Pulmonary artery endothelial cell (primary cell): ENCODE data around the gene FBN3. TPM values are rescaled to one million over a fixed set of nuclear protein-coding genes. Genes with fewer than 3 reads are reported as not detected.
"Not testable (repeated sequence)": the region's sequence is repeated elsewhere in the genome, so short reads cannot be mapped to it uniquely, and the experiment has no call there.

ENCODE experiments used
- DNase-seq: peaks from one replicate; pipeline ENCODE4 v3.0.0-alpha.2; 2011; ENCODE audit warnings: low read depth, low spot score
- total RNA-seq: library from RNA; depleted of rRNA; stranded (reverse); fragments of >200 nt; gene quantifications from 2 replicates; pipeline ENCODE4 v1.2.3, GENCODE V29; 2014

The FBN3 gene
- total RNA-seq, 1 donor from 2014 or later: not detected

- no peak for DNase-seq
Observed at GRCh38 chr19:8120636-8121480, 28.5 kb downstream of the FBN3 start.

DNA sequence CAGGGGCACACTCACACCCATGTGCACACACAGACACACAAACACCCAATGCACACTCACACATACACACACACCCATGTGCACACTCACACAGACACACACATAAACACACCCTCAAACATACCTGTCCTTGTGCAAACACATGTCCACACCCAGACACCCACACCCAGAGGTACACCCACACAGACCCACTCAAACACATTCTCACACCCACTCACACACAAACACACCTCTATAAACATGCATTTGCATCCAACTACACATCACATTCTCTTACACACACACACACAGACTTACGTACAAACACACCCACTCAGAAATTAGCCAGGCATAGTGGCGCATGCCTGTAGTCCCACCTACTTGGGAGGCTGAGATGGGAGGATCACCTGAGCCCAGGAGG is 31.4 kb downstream of the FBN3 start:
- DNase-seq: no peak

GRCh38 chr19:8116437-8117293 is 32.7 kb downstream of the FBN3 start:
- DNase-seq: no peak

- no peak for DNase-seq
Observed at GRCh38 chr19:8115805-8116396, 33.5 kb downstream of the FBN3 start.

DNA sequence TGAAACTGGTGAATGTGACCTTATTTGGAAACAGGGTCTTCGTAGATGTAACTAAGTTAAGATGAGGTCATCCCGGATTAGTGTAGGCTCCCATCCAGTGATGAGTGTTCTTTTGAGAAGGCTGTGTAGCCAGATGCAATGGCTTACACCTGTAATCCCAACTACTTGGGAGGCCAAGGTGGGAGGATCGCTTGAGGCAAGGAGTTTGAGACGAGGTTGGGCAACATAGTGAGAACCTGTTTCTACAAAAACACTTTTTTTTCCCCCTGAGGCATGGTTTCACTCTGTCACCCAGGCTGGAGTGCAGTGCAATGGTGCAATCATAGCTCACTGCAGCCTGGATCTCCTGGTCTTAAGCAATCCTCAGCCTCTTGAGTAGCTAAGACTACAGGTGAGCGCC is 36.4 kb downstream of the FBN3 start:
- no peak for DNase-seq

DNA sequence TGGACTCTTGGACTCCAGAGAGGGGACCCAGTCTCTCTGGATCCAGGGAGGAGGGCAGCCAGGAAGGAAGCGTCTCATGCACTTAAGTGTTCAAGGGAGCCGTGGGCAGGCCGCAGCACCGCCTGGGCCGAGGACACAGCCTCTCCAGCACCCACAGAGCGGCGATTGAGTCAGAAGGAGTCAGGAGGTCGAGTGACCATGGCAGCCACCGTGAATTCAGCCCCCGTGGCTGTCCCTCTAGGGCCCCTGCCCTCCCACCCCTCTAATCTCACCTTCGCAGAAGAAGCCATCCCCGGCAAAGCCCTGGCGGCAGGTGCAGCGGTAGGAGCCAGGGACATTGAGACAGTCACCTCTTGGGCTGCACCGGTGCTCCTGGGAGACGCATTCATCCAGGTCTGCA is 38.0 kb downstream of the FBN3 start:
- no peak for DNase-seq

GRCh38 chr19:8110931-8111330 is 38.5 kb downstream of the FBN3 start:
- DNase-seq: no peak

DNA sequence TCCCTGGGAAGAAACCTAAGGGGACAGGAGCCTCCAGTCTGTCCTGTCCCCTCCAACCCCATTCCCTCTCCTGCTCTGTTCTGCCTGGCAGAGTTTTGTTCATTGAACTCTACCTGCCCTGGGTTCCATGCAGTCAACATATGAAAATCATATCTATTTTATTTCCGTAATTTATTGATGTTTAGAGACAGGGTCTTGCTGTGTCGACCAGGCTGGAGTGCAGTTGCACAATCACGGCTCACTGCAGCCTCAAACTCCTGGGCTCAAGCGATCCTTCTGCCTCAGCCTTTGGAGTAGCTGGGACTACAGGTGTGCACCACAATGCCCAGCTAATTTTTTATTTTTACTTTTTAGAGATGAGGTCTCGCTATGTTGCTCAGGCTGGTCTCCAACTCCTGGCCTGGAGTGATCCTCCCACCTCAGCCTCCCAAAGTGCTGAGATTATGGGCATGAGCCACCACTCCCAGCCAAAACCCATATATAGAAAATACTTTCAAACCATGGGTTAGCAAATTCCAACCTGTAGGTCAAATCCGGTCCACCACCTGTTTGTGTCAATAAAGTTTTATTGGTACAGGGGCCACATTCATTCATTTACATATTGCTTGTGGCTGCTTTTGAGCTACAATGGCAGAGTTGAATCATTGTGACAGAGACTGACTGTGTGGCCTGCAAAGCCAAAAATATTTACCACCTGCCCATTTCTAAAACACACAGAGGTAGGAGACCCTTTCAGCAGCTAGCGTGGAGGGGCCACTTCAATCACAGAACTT is 39.3 kb downstream of the FBN3 start:
- DNase-seq: no peak

- no peak for DNase-seq
Observed at GRCh38 chr19:8109455-8109854, 39.9 kb downstream of the FBN3 start.

- no peak for DNase-seq
Observed at GRCh38 chr19:8108560-8109445, 40.6 kb downstream of the FBN3 start.

DNA sequence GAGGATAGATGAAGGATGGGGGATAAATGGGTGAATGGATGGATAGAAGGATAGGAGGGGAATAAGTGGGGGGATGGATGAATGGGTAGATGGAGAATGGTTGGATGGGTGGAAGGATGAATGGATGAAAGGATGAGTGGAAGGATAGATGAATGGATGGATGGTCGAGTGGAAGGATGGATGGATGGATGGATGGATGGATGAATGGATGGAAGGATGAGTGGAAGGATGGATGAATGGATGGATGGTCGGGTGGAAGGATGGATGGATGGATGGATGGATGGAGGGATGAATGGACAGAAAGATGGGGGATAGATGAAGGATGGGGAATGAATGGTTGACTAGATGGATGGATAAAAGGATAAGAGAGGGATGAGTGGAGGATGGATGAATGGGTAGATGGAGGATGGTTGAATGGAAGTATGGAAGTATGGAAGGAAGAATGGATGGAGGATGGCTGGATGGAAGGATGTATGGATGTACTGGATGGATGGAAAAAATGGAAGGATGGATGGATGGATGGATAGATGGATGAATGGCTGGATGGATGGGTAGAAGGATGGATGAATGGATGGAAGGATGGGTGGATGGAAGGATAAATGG is 42.0 kb downstream of the FBN3 start:
- no peak for DNase-seq

DNA sequence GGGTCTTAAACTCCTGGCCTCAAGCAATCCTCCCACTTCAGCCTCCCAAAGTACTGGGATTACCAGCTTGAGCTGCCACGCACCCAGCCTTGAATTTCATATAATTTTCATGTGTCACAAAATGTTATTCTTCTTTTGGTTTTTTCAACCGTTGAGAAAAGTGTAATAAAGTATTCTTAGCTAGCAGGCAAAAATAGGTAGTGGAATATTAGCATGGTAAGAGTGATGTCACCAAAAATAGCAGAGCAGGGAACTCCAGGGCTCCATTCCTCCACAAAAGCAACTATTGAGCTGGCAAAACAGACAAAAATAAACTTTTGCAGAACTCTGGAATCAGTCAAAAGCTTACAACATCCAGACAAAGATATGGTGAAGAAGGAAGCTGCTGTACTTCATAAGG is 43.9 kb downstream of the FBN3 start:
- no peak for DNase-seq

- DNase-seq: not testable (repeated sequence)
Observed at GRCh38 chr19:8101910-8102309, 47.5 kb downstream of the FBN3 start.

DNA sequence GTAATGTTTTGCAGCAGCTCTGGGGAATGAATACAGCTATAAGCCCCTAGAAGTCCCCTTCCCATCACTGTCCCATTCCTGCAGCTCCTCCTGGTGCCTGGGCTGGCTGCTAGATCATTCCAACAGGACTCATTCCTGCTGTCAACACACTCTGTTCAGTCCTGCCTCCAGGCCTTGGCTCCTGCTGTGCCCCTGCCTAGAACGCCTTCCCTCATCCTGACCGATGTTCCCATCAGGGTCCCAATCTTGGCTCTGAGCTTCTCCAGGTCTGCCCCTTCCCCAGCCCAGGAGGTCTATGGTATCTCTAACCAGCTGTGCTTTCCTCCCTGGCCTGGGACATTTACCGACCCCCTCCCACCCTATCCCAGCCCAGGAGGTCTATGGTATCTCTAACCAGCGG is 48.1 kb downstream of the FBN3 start:
- no peak for DNase-seq

GRCh38 chr19:8097681-8098567 is 51.5 kb downstream of the FBN3 start:
- no peak for DNase-seq

DNA sequence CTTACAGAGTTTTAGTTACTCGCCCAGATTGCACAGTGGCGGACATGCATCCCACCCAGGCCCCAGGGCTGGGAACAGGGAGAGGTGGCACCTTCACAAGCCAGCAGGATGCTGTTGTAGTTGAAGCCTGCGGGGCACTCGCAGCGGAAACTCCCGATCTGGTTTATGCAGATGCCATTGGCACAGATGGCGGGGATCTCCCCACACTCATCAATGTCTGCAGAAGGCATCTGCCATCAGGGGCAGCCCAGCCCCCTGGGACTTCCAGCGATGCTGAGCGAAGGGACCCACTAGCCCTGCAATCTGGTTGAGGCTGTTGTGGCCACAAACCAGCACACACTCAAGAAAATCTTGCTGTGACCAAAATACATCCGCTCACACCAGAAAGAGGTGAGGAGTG is 52.2 kb downstream of the FBN3 start:
- DNase-seq: no peak

DNA sequence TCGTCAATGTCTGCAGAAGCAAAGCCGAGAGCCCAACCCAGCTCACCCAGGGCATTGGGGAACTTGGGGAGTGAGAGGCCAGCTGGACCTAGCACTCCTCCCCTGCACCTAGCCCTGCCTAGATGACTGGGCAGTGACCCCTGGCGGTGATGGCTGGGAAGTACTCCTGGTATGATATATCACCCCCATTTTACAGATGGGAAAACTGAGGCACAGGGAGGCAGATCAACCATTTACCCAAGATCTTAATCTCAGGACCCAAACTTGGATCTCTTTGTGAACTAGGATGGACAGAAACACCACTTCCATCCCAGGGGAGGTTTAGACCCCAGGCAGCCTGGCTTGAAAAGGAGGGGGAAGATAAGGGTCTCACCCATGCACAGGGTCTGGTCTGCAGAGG is 53.3 kb downstream of the FBN3 start:
- no peak for DNase-seq

DNA sequence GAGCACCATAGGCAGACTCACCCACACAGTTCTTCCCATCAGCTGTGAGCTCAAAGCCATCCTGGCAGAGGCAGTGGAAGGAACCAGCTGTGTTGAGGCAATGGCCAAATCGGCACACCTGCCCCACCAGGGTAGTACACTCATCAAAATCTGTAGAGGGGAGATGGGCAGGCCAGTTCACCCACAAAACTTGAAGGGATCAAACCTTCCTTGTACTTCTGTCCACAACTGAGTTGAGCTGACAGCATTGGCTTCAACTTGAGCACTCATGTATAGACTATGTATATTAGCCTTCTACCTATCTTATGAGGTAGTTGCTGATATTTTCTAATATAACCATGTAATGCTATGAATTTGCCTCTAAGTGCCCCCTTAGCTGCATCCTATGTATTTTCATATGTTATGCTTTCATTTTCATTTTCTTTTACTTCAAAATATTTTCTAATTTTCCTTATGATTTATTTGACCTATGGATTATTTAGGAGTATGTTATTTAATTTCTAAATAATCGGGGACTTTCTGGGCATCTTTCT is 54.0 kb downstream of the FBN3 start:
- DNase-seq: no peak

DNA sequence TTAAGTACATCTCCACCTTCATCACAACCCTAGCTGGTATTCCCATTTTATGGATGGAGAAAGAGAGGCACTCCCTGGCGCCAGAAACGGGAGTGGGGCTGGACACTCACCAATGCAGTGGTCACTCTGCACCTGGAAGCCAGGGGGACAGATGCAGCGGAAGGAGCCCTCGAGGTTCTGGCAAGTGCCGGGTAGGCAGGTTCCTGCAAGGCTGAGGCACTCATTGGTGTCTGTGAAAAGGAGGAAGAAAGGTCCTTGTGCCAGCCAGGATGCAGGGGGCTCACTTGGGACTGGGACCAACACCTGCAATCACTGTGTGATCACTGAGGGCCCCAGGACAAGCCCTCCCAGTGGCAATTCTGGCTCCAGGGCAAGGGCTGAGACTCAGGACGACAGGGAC is 55.1 kb downstream of the FBN3 start:
- no peak for DNase-seq
